Calu3 (cell line): Measurements from ENCODE around the gene CTNND2. TPM values are rescaled to one million over a fixed set of nuclear protein-coding genes. Genes with fewer than 3 reads are reported as not detected.
"Not testable (repeated sequence)": the region's sequence is repeated elsewhere in the genome, so short reads cannot be mapped to it uniquely, and the experiment has no call there.

Source experiments
- BruUV-seq: library from RNA; stranded (reverse); fragments of 400-500 nt; replicated peaks from 2 replicates; lab custom pipeline; 2021; lab: Mats Ljungman, UMichigan
- CTCF ChIA-PET: fragments of 300-600 bp; sonication (Branson Sonifier 250); formaldehyde crosslinking; loops from one replicate; lab custom pipeline; 2022; ENCODE audit warnings: antibody characterized with exemption; lab: Charles Lee
- DNase-seq: peaks from one replicate; pipeline ENCODE4 v3.0.0; 2022
- H3K27ac Mint-ChIP-seq: one replicate; pipeline ENCODE4 v1.8.0; 2022; ENCODE audit warnings: mixed read lengths; ENCODE audit not compliant: unreplicated experiment
- H3K27me3 Mint-ChIP-seq: one replicate; pipeline ENCODE4 v1.8.0; 2022; ENCODE audit warnings: mixed read lengths; ENCODE audit not compliant: unreplicated experiment
- H3K36me3 Mint-ChIP-seq: one replicate; pipeline ENCODE4 v1.8.0; 2022; ENCODE audit warnings: mild to moderate bottlenecking, moderate library complexity, mixed read lengths; ENCODE audit not compliant: insufficient read depth, unreplicated experiment
- H3K4me1 Mint-ChIP-seq: one replicate; pipeline ENCODE4 v1.8.0; 2022; ENCODE audit warnings: mild to moderate bottlenecking, low read depth, mixed read lengths; ENCODE audit not compliant: unreplicated experiment
- H3K4me3 Mint-ChIP-seq: one replicate; pipeline ENCODE4 v1.8.0; 2022; ENCODE audit warnings: mild to moderate bottlenecking, low read depth, moderate library complexity, mixed read lengths; ENCODE audit not compliant: unreplicated experiment
- H3K9me3 Mint-ChIP-seq: one replicate; pipeline ENCODE4 v1.8.0; 2022; ENCODE audit warnings: low read depth, mixed read lengths; ENCODE audit not compliant: unreplicated experiment
- CTCF ChIP-seq: fragments of 200-600 bp; IDR thresholded peaks from one replicate; pipeline ENCODE4 v1.8.0; 2022; ENCODE audit warnings: antibody characterized with exemption; ENCODE audit not compliant: unreplicated experiment
- intact Hi-C: fragments of 100-400 bp; cut with micrococcal nuclease; formaldehyde crosslinking; loops from one replicate; pipeline ENCODE4 v1.10.0; 2022; ENCODE audit not compliant: unreplicated experiment
- total RNA-seq: library from RNA; stranded (reverse); gene quantifications from 2 replicates; pipeline ENCODE4 v1.2.3, GENCODE V29; 2022

CTNND2 gene
- total RNA-seq, 1 experiment from 2014 or later = 19.6 TPM

GRCh38 chr5:11852717-11853087 is 51.5 kb downstream of the CTNND2 start:
- Mint-ChIP-seq H3K4me3 (no peak overlapping the region), H3K9me3 (peaks cover 2% of the 10 kb centered on the region), H3K27me3 (no peaks in the 10 kb centered on the region), H3K4me1 (peaks cover 7% of the 10 kb centered on the region), H3K36me3 (no peaks in the 10 kb centered on the region), H3K27ac (no peak overlapping the region)
- no peak for DNase-seq
- no peak for TF ChIP-seq CTCF
- CTCF ChIA-PET = no interaction called here
- BruUV-seq = no TSS peak
- intact Hi-C loops = loop anchor here (2.0 to 5.0 kb wide), 3 partner anchors 50 to 120 kb away; no protein-coding TSS in a partner anchor

- Mint-ChIP-seq H3K4me1 (peaks cover 7% of the 10 kb centered on the region), H3K27ac (no peak overlapping the region), H3K27me3 (no peaks in the 10 kb centered on the region), H3K9me3 (peaks cover 2% of the 10 kb centered on the region), H3K4me3 (no peak overlapping the region), H3K36me3 (no peaks in the 10 kb centered on the region)
- intact Hi-C loops = loop anchor here (2.0 to 5.0 kb wide), 4 partner anchors 51 to 120 kb away; no protein-coding TSS in a partner anchor
- no TSS peak for BruUV-seq
- DNase-seq = peak; percentile 44
- CTCF ChIA-PET = interaction anchor here (0.5 to 1.5 kb wide), 3 partner anchors 13 to 255 kb away, joined by 3 to 4 read pairs (median 3); no protein-coding TSS in a partner anchor
- TF ChIP-seq CTCF = no peak
Observed at GRCh38 chr5:11851965-11852716, 52.1 kb downstream of the CTNND2 start.

GRCh38 chr5:11851416-11851815 is 52.8 kb downstream of the CTNND2 start:
- intact Hi-C loops = loop anchor here (2.0 to 5.0 kb wide), 3 partner anchors 54 to 119 kb away; no protein-coding TSS in a partner anchor
- CTCF ChIA-PET = interaction anchor here (0.5 to 1.5 kb wide), 3 partner anchors 12 to 254 kb away, joined by 3 to 4 read pairs (median 3); no protein-coding TSS in a partner anchor
- H3K4me3 Mint-ChIP-seq = no peak overlapping the region
- no peaks in the 10 kb centered on the region for H3K27me3 Mint-ChIP-seq
- DNase-seq = peak; percentile 39
- no peak for TF ChIP-seq CTCF
- H3K9me3 Mint-ChIP-seq = peaks cover 2% of the 10 kb centered on the region
- H3K27ac Mint-ChIP-seq = no peak overlapping the region
- peaks cover 5% of the 10 kb centered on the region for H3K4me1 Mint-ChIP-seq
- no TSS peak for BruUV-seq
- H3K36me3 Mint-ChIP-seq = no peaks in the 10 kb centered on the region

- H3K4me1 Mint-ChIP-seq, BruUV-seq, H3K27me3 Mint-ChIP-seq, CTCF ChIA-PET, H3K9me3 Mint-ChIP-seq, H3K27ac Mint-ChIP-seq, DNase-seq, H3K36me3 Mint-ChIP-seq, H3K4me3 Mint-ChIP-seq, intact Hi-C loops: not testable (repeated sequence)
Observed at GRCh38 chr5:11828566-11828965, 75.7 kb downstream of the CTNND2 start.

- H3K4me3 Mint-ChIP-seq = no peak overlapping the region
- no TSS peak for BruUV-seq
- no peaks in the 10 kb centered on the region for H3K4me1 Mint-ChIP-seq
- no peaks in the 10 kb centered on the region for H3K27me3 Mint-ChIP-seq
- H3K9me3 Mint-ChIP-seq = peaks cover 3% of the 10 kb centered on the region
- H3K36me3 Mint-ChIP-seq = no peaks in the 10 kb centered on the region
- DNase-seq = no peak
- CTCF ChIA-PET = no interaction called here
- TF ChIP-seq CTCF = no peak
- no peak overlapping the region for H3K27ac Mint-ChIP-seq
- intact Hi-C loops = no loop called here
Observed at GRCh38 chr5:11822598-11822997, 81.6 kb downstream of the CTNND2 start.
